ENCODE results near the gene XRCC6. TPM values are rescaled to one million over a fixed set of nuclear protein-coding genes. Genes with fewer than 3 reads are reported as not detected.

XRCC6 gene
- total and polyA plus RNA-seq, 2 of the 13 experiments (the other 11 are each of a cell fraction or from before 2014, with no cell fraction given) = 124 to 625 TPM

GRCh38 chr22:41654322-41654721 lies 33.2 kb downstream of the XRCC6 start (continued):
- no peak for TF ChIP-seq ZNF704 (CRISPR knock-in tag; IDR thresholded peaks at IDR 0.05; ENCODE audit: borderline replicate concordance)
- TF ChIP-seq NR2F6 (IDR thresholded peaks at IDR 0.05) = no peak
- TF ChIP-seq NR2F6 (CRISPR knock-in tag; IDR thresholded peaks at IDR 0.05) = peak; percentile 31; the same call in 1 of the 2 replicates
- no peak for TF ChIP-seq JUNB (CRISPR knock-in tag; IDR thresholded peaks at IDR 0.05; ENCODE audit: borderline replicate concordance)
- TF ChIP-seq TBX2 (CRISPR knock-in tag; IDR thresholded peaks at IDR 0.05; ENCODE audit: borderline replicate concordance) = peak; percentile 34; the same call in 1 of the 2 replicates
- peak; percentile 32; the same call in 1 of the 2 replicates for TF ChIP-seq ARID4A (CRISPR knock-in tag; IDR thresholded peaks at IDR 0.05; ENCODE audit: borderline replicate concordance)
- TF ChIP-seq TFAP4 (IDR thresholded peaks at IDR 0.05; ENCODE audit: borderline replicate concordance, low read depth) = peak; percentile 86; the same call in 1 of the 2 replicates
- TF ChIP-seq NR2F1 (CRISPR knock-in tag; IDR thresholded peaks at IDR 0.05) = no peak
- peak; percentile 29; the same call in 1 of the 2 replicates for TF ChIP-seq TBX3 (IDR thresholded peaks at IDR 0.05; ENCODE audit: borderline replicate concordance)
- no peak for TF ChIP-seq ZNF121 (CRISPR knock-in tag; IDR thresholded peaks at IDR 0.05)
- peak; percentile 60; the same call in 1 of the 2 replicates for TF ChIP-seq HNF4G (IDR thresholded peaks at IDR 0.05; ENCODE audit: borderline replicate concordance, low read depth, low read length)
- TF ChIP-seq HNF4G (CRISPR knock-in tag; IDR thresholded peaks at IDR 0.05; ENCODE audit: borderline replicate concordance, low read depth) = no peak
- TF ChIP-seq ETV5 (CRISPR knock-in tag; IDR thresholded peaks at IDR 0.05; ENCODE audit: borderline replicate concordance) = peak; percentile 79; the same call in 1 of the 2 replicates
- 0 out of 2 replicates have a peak, but pooled peaks have one; percentile 27 for TF ChIP-seq HDAC1 (CRISPR knock-in tag; IDR thresholded peaks at IDR 0.05)
- no peak for TF ChIP-seq HOMEZ (CRISPR knock-in tag; IDR thresholded peaks at IDR 0.05; ENCODE audit: low read depth)
- TF ChIP-seq NPAS2 (CRISPR knock-in tag; IDR thresholded peaks at IDR 0.05; ENCODE audit: borderline replicate concordance) = no peak
- TF ChIP-seq PHF8 (CRISPR knock-in tag; IDR thresholded peaks at IDR 0.05) = no peak
- TF ChIP-seq EEA1 (CRISPR knock-in tag; IDR thresholded peaks at IDR 0.05; ENCODE audit: borderline replicate concordance) = no peak
- peak; percentile 31 for TF ChIP-seq CTCF (CRISPR knock-in tag; IDR thresholded peaks at IDR 0.05)
- peak; percentile 25; the same call in 1 of the 2 replicates for TF ChIP-seq MED1 (CRISPR knock-in tag; IDR thresholded peaks at IDR 0.05)
